IPS DF 19.7 (cell line): ENCODE measurements around the gene CCDC91.

Experiments used
- DNase-seq: peaks from one replicate; pipeline ENCODE4 v3.0.0-alpha.2; 2013; ENCODE audit warnings: low read depth, low spot score

The CCDC91 gene

GRCh38 chr12:28536088-28536487 is 345.8 kb downstream of the CCDC91 start:
- no peak for DNase-seq

- no peak for DNase-seq
These were observed 347.2 kb downstream of the CCDC91 start for GRCh38 chr12:28537474-28537873.

GRCh38 chr12:28539691-28540323 is 349.6 kb downstream of the CCDC91 start:
- DNase-seq: no peak

- no peak for DNase-seq
These were observed 350.1 kb downstream of the CCDC91 start for GRCh38 chr12:28540324-28540714.

- DNase-seq: no peak
These were observed 353.0 kb downstream of the CCDC91 start for GRCh38 chr12:28543021-28543890.

DNA sequence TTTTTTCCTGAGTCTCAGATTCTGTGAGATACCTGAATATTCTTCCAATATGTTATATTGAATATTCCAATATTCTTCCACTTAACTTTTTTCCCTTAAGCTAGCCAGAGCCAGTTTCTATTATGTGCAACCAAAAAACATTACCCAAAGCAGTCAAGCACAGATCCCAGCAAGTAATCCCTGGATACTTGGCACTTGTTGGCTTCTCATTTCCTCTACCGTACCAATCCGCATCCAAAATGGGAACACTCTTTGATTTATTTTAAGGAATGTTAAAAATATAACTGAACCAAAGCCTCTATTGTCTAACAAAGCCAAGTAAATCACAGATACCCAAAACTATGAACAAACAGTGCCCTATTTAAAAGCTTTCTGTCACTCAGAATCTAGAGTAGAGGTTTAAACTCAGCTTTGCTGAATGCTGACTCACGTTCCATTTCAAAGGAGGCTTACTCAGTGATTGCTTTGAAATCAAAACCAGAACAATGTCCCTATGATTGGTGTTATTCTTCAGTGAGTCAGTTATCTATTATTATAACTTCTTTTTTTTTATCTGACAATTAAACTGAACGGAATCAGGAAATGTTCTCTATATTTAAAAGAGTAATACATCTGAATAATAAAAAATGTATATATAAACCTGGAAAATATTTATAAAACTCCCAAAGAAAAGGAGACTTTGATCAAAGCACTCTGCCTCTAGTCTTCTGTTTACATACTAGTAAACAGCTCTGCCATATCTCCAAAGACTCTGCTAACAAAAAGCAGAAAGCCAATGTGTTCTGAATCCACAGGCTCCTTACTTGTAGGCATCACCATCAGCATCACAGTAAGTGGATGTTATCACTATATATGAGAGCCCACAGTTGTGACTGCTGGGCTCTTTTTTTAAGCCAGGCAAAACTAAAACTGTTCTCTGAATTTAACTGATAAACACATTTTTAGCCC is 360.8 kb downstream of the CCDC91 start:
- DNase-seq: no peak

DNA sequence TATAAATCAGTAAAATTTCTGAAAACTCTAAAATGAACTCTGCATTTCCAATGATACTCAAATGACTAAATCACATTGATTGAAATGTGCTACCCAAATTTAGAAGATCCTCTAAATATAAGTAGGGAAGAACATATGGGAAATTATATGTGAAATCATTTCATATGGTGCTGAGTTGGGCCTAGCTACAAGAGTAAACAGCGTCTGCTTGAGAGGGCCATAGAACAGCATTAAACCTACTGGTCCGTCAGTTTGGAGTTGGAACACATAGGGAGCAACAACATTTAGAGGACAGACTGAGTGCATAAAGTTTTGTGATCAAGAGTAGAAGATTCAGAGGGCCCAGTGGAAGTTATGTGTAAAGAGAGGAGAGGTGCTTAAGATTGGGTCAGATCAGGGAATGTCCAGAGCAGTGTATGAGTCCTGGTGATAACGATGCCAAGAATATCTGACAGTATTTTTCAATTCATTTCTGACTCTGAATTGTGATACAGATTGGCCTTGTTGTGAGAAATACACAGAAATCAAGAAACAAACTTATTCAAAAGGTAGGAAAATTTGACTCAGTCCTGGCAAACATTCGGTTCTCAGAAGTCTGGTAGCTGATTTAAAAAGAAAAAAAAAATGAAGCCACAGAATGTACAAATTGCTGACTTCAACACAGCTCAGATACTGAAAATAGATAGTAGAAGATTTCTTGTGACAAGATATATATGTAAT is 362.2 kb downstream of the CCDC91 start:
- no peak for DNase-seq

DNA sequence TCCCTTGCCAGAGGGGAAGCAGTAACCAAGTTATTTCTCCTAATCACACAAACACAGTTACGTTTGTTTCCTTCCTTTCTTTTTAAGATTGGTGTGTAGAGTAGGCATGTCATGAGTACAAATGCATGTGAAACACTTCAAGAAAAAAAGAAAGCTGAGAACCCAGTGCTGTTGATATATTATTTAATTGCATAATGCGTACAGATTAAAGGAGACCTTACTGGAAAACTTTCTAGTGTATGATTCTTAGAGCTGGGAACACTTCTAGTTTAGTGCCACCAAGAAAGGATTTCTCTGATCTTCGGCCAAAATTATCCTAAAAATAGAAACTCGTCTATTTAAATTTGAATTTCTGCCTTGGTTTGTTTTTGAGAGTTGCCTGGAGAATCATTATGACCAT is 365.5 kb downstream of the CCDC91 start:
- DNase-seq: no peak

GRCh38 chr12:28558250-28558649 is 368.0 kb downstream of the CCDC91 start:
- DNase-seq: no peak

- no peak for DNase-seq
These were observed 373.0 kb downstream of the CCDC91 start for GRCh38 chr12:28563286-28563685.

- no peak for DNase-seq
These were observed 373.7 kb downstream of the CCDC91 start for GRCh38 chr12:28563936-28564335.

- no peak for DNase-seq
These were observed 377.9 kb downstream of the CCDC91 start for GRCh38 chr12:28568118-28568517.

- no peak for DNase-seq
These were observed 378.4 kb downstream of the CCDC91 start for GRCh38 chr12:28568704-28569103.

GRCh38 chr12:28569698-28570411 is 379.6 kb downstream of the CCDC91 start:
- no peak for DNase-seq

DNA sequence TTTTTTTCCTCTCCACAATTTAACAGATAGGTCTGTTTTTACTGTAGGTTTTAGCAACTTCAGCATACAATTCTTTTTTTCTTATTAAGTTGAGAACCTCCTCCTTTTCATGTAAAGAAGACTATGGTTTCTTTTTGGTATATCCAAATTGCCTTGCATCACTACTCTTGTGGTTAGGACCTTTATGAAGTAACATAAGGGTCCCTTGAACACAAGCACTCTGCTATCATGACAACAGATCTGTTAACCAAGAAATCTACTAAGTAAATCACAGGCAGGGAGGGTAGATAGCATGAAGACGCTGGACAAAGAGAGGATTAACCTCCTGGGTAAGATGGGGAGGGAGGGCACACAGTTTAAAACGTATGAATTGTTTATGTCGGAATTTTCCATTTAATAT is 380.6 kb downstream of the CCDC91 start:
- DNase-seq: no peak

DNA sequence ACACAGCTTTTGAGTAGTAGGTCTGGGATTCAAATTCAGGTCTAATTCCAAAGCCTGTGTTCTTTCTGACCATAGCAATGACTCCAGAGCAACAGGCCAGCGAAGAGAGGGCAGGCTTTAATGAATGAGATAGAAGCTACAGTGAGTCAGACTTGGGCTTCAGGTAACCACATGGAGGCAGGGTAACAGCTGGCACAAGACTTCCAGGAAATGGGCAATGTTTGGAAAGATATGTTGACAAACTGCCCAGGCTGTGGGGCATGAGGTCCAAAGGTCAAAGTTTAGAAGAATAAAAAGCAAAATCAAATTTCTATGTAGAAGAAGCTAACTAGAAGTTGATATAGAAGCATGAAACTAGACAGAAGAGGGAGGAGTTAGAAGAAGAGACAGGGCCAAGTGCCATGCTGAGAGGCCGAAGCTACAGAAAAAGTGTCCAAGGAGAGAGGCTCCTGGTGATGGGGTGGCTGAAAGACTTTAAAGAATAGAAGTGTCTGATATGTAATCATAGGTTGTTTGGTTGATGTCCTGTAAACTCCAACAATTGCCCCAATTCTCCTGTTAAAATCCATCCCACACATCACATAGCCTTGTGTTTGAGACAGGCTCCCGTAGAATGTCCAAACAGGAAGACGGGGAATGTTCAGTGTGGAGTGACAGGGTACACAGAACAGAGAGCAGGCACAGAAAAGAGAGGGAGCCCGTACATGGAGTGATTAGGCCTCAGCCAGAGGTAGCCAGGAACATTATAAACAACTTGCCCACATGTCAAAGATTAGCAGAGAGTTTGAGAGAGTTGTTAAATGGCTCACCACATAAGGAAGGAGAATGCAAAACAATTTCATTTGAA is 384.7 kb downstream of the CCDC91 start:
- DNase-seq: no peak

GRCh38 chr12:28575593-28576205 is 385.4 kb downstream of the CCDC91 start:
- DNase-seq: no peak

- DNase-seq: no peak
These were observed 388.1 kb downstream of the CCDC91 start for GRCh38 chr12:28578361-28578760.

DNA sequence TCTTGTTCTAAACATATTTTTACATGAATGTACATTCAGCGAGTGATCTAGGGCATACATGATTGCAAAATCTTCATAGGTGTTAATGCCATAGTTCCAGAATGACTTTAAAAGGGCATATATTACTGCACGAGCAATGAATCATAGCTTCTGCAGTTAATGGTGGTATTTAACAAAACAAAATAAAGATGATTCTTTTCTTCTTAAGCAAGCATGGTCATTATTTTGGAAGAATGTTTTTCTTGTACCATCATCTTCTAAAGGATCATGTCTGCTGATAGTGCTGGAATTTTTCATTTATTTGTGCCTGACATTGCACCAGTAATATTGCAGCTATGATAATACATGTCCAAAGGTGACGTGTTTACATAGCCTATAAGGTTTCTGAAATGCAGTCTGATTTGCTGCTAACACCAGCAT is 388.6 kb downstream of the CCDC91 start:
- no peak for DNase-seq
